ENCODE results near the gene NMNAT2. TPM values are rescaled to one million over a fixed set of nuclear protein-coding genes. Genes with fewer than 3 reads are reported as not detected.
A peak's percentile ranks its signal among the peaks of the same experiment; 100 is the strongest.

NMNAT2 gene
- total RNA-seq, 6 donors from 2014 or later, result 0.13 to 0.72 (median 0.17) TPM; not detected in 2

GRCh38 chr1:183416850-183417771 is 1.1 kb downstream of the NMNAT2 start:
- H3K9me3 ChIP-seq, result no peaks in the 10 kb centered on the region
- no peaks in the 10 kb centered on the region for H3K36me3 ChIP-seq
- TF ChIP-seq EP300 (IDR thresholded peaks at IDR 0.05), result no peak
- TF ChIP-seq CTCF (IDR thresholded peaks at IDR 0.05), result no peak
- no peak for TF ChIP-seq POLR2AphosphoS5 (IDR thresholded peaks at IDR 0.05)
- no peak for TF ChIP-seq POLR2A (IDR thresholded peaks at IDR 0.05)
- ATAC-seq (ENCODE audit: low FRiP score in 2 of 2) (peak; percentile 85 to 93), DNase-seq (peak; percentile 66 to 92)
- H3K27me3 ChIP-seq, result peaks cover 0 to 26% (median 11%) of the 10 kb centered on the region in 4 donors
- no peak overlapping the region for H3K27ac ChIP-seq
- peaks cover 18 to 25% (median 19%) of the 10 kb centered on the region in 4 donors for H3K4me1 ChIP-seq
- H3K4me3 ChIP-seq, result peak overlapping the region in 3 of 4 donors; percentile 9 to 28 (median 22)
- WGBS, 2 donors, result 7 to 8% methylated on average over 36 to 61 of the region's 69 CpGs

GRCh38 chr1:183414365-183414764 is 3.8 kb downstream of the NMNAT2 start:
- no peak for ATAC-seq (ENCODE audit: low FRiP score in 2 of 2)

GRCh38 chr1:183411091-183411490 is 7.1 kb downstream of the NMNAT2 start:
- no peak for TF ChIP-seq POLR2A (IDR thresholded peaks at IDR 0.05)
- TF ChIP-seq EP300 (IDR thresholded peaks at IDR 0.05), result no peak
- TF ChIP-seq POLR2AphosphoS5 (IDR thresholded peaks at IDR 0.05), result no peak
- no peak for TF ChIP-seq CTCF (IDR thresholded peaks at IDR 0.05)
- Histone ChIP-seq H3K27ac (no peak overlapping the region), H3K36me3 (no peaks in the 10 kb centered on the region), H3K4me3 (no peak overlapping the region), H3K9me3 (no peaks in the 10 kb centered on the region), H3K27me3 (peaks cover 0 to 2% (median under 1%) of the 10 kb centered on the region in 4 donors), H3K4me1 (peaks cover 0 to under 1% (median 0%) of the 10 kb centered on the region in 4 donors)
- WGBS, 2 donors, result 95 to 96% methylated on average over 2 of the region's 2 CpGs
- DNase-seq (no peak), ATAC-seq (ENCODE audit: low FRiP score in 2 of 2) (no peak)

More at GRCh38 chr1:183414365-183414764, 3.8 kb downstream of the NMNAT2 start:
- peaks cover 18 to 25% (median 19%) of the 10 kb centered on the region in 4 donors for H3K4me1 ChIP-seq
- no peak overlapping the region for H3K4me3 ChIP-seq
- no peak overlapping the region for H3K27ac ChIP-seq
- DNase-seq, result no peak
- H3K27me3 ChIP-seq, result peaks cover 0 to 26% (median 11%) of the 10 kb centered on the region in 4 donors
- TF ChIP-seq POLR2A (IDR thresholded peaks at IDR 0.05) (no peak), EP300 (IDR thresholded peaks at IDR 0.05) (no peak), POLR2AphosphoS5 (IDR thresholded peaks at IDR 0.05) (no peak), CTCF (IDR thresholded peaks at IDR 0.05) (no peak)
- H3K9me3 ChIP-seq, result no peaks in the 10 kb centered on the region
- no peaks in the 10 kb centered on the region for H3K36me3 ChIP-seq

GRCh38 chr1:183407961-183408360 is 10.2 kb downstream of the NMNAT2 start:
- 64 to 76% methylated on average over 1 of the region's 1 CpG for WGBS, 2 donors
- no peak overlapping the region for H3K27ac ChIP-seq
- TF ChIP-seq CTCF (IDR thresholded peaks at IDR 0.05), result no peak
- no peak for TF ChIP-seq EP300 (IDR thresholded peaks at IDR 0.05)
- TF ChIP-seq POLR2A (IDR thresholded peaks at IDR 0.05), result no peak
- no peak for TF ChIP-seq POLR2AphosphoS5 (IDR thresholded peaks at IDR 0.05)
- no peaks in the 10 kb centered on the region for H3K27me3 ChIP-seq
- no peaks in the 10 kb centered on the region for H3K36me3 ChIP-seq
- no peaks in the 10 kb centered on the region for H3K4me1 ChIP-seq
- DNase-seq (no peak), ATAC-seq (ENCODE audit: low FRiP score in 2 of 2) (no peak)
- H3K9me3 ChIP-seq, result no peaks in the 10 kb centered on the region
- H3K4me3 ChIP-seq, result no peak overlapping the region

Data from upper lobe of left lung (tissue), 6 donors.